Endothelial cell of umbilical vein (primary cell): ENCODE data around the gene PHF2. TPM values are rescaled to one million over a fixed set of nuclear protein-coding genes. Genes with fewer than 3 reads are reported as not detected.

Experiments
- BruUV-seq: library from RNA; stranded (reverse); fragments of 400-500 nt; replicated peaks from 2 replicates; lab custom pipeline; 2021; lab: Mats Ljungman, UMichigan
- CTCF ChIA-PET: fragments of 300-600, 350-600 bp; sonication (Branson Sonifier 250); formaldehyde crosslinking; loops from one replicate; lab custom pipeline; 2021; ENCODE audit warnings: antibody characterized with exemption, inconsistent platforms; lab: Charles Lee
- POLR2A ChIA-PET: fragments of 300-600, 350-600 bp; sonication (Branson Sonifier 250); formaldehyde crosslinking; loops from one replicate; lab custom pipeline; 2021; ENCODE audit warnings: antibody characterized with exemption, inconsistent platforms; lab: Charles Lee
- DNase-seq: peaks from one replicate; pipeline ENCODE4 v3.0.0-alpha.2; 2011; ENCODE audit warnings: low read depth, low spot score
- FAIRE-seq: peaks from 2 replicates; lab custom pipeline; 2011; peaks lifted over from hg19 to GRCh38; lab: Jason Lieb, UNC
- H2AFZ ChIP-seq: 2 replicates; pipeline ENCODE4 v1.6.0; 2012; ENCODE audit warnings: low read depth, low read length, control low read depth, inconsistent platforms
- H3K27ac ChIP-seq: 2 replicates; pipeline ENCODE4 v1.5.1; 2011; ENCODE audit warnings: low read depth, mild to moderate bottlenecking, control low read depth, low read length, moderate library complexity; ENCODE audit not compliant: insufficient read depth
- H3K27me3 ChIP-seq, 2 experiments: 2 replicates each; pipeline versions ENCODE4 v1.6.0 to v1.6.1; 2011; ENCODE audit warnings: low read length in 2 of 2, mixed read lengths in 1 of 2; ENCODE audit not compliant: control insufficient read depth in 2 of 2, insufficient read depth in 2 of 2
- H3K36me3 ChIP-seq, 2 experiments: 2 replicates in 1 of 2; 3 replicates in 1 of 2; pipeline ENCODE4 v1.5.1; 2011; ENCODE audit warnings: low read length in 2 of 2, mild to moderate bottlenecking in 1 of 2, moderate library complexity in 1 of 2; ENCODE audit not compliant: control insufficient read depth in 2 of 2, insufficient read depth in 2 of 2; ENCODE audit errors: extremely low read depth in 1 of 2
- H3K4me1 ChIP-seq: 3 replicates; pipeline ENCODE4 v1.5.1; 2011; ENCODE audit warnings: mild to moderate bottlenecking, low read length; ENCODE audit not compliant: control insufficient read depth, insufficient read depth; ENCODE audit errors: extremely low read depth
- H3K4me2 ChIP-seq: 2 replicates; pipeline ENCODE4 v1.6.1; 2011; ENCODE audit warnings: low read length, control low read depth, mixed read lengths; ENCODE audit not compliant: insufficient read depth
- H3K4me3 ChIP-seq, 3 experiments: fragments of 200-600 bp in 1 of 3; sonication (generic), shearing (Covaris generic) in 1 of 3; replicated peaks in 1 of 3; 2 replicates each; pipeline ENCODE4 v1.5.1; 2011 to 2016; ENCODE audit warnings: control low read depth in 3 of 3, low read length in 3 of 3, mild to moderate bottlenecking in 2 of 3, inconsistent platforms in 1 of 3, low read depth in 1 of 3, moderate library complexity in 1 of 3; ENCODE audit not compliant: insufficient read depth in 1 of 3
- H3K79me2 ChIP-seq: 2 replicates; pipeline ENCODE4 v1.6.0; 2012; ENCODE audit warnings: low read length, inconsistent platforms; ENCODE audit not compliant: control insufficient read depth, insufficient read depth
- H3K9ac ChIP-seq: replicated peaks from 2 replicates; pipeline ENCODE3; 2011; ENCODE audit warnings: low read length, control low read depth; ENCODE audit not compliant: insufficient read depth; ENCODE audit errors: extremely low read depth
- H3K9me1 ChIP-seq: replicated peaks from 3 replicates; pipeline ENCODE4 v1.6.0; 2011; ENCODE audit warnings: mild to moderate bottlenecking, low read length; ENCODE audit not compliant: control insufficient read depth, insufficient read depth; ENCODE audit errors: extremely low read depth
- H3K9me3 ChIP-seq: replicated peaks from 2 replicates; pipeline ENCODE4 v1.5.1; 2012; ENCODE audit warnings: low read length, inconsistent platforms; ENCODE audit not compliant: control insufficient read depth, insufficient read depth
- H4K20me1 ChIP-seq: replicated peaks from 2 replicates; pipeline ENCODE3; 2011; ENCODE audit warnings: mild to moderate bottlenecking, low read length; ENCODE audit not compliant: control insufficient read depth, insufficient read depth; ENCODE audit errors: extremely low read depth
- GATA2 ChIP-seq: IDR thresholded peaks from 2 replicates; pipeline ENCODE4 v1.7.0; 2011; ENCODE audit warnings: low read depth, mild to moderate bottlenecking, moderate library complexity, mixed read lengths, low read length; ENCODE audit not compliant: insufficient read length, insufficient read depth
- JUN ChIP-seq: IDR thresholded peaks from 2 replicates; pipeline ENCODE4 v1.6.1; 2011; ENCODE audit warnings: borderline replicate concordance, low read depth; ENCODE audit not compliant: insufficient read length, insufficient read depth
- POLR2AphosphoS5 ChIP-seq: IDR thresholded peaks from 2 replicates; pipeline ENCODE4 v1.6.1; 2012; ENCODE audit warnings: low read depth, mild to moderate bottlenecking, control low read depth, low read length, moderate library complexity; ENCODE audit not compliant: insufficient read depth
- dilution Hi-C: fragments of 300-500 bp; cut with MboI; formaldehyde crosslinking; loops from one replicate; pipeline ENCODE4 v1.15.0; 2019; ENCODE audit warnings: low sequenced_read_pairs; ENCODE audit not compliant: extremely low pct_ligation_motif_present
- intact Hi-C: fragments of 100-400 bp; cut with micrococcal nuclease; formaldehyde crosslinking; loops from one replicate; pipeline ENCODE4 v1.10.0; 2022
- polyA plus RNA-seq, 4 experiments: library from polyadenylated mRNA; depleted of rRNA in 3 of 4; stranded (reverse) in 3 of 4; unstranded in 1 of 4; fragments of >200 nt; gene quantifications; 2 replicates each; pipeline versions ENCODE4 v1.2.1 to v1.2.3, GENCODE V29; 2011 to 2012; ENCODE audit warnings: missing spikeins in 1 of 4
- total RNA-seq: library from RNA; stranded (reverse); gene quantifications from 2 replicates; pipeline ENCODE4 v1.2.3, GENCODE V29; 2021
- TF ChIP-seq, protein P1 (sequence below), 2 donors: IDR thresholded peaks; 1 replicate in 1 of 2; 2 replicates in 1 of 2; pipeline ENCODE4 v1.5.1; 2011; ENCODE audit warnings: low read length in 2 of 2, mild to moderate bottlenecking in 2 of 2, moderate library complexity in 2 of 2, control low read depth in 1 of 2, inconsistent platforms in 1 of 2, low read depth in 1 of 2; ENCODE audit not compliant: insufficient read depth in 1 of 2; ENCODE audit errors: extremely low read depth in 1 of 2

PHF2 gene
- total and polyA plus RNA-seq, 2 donors (not counting 3 experiments of a cell fraction or from before 2014, with no cell fraction given) = 9.8 to 22.5 TPM

DNA sequence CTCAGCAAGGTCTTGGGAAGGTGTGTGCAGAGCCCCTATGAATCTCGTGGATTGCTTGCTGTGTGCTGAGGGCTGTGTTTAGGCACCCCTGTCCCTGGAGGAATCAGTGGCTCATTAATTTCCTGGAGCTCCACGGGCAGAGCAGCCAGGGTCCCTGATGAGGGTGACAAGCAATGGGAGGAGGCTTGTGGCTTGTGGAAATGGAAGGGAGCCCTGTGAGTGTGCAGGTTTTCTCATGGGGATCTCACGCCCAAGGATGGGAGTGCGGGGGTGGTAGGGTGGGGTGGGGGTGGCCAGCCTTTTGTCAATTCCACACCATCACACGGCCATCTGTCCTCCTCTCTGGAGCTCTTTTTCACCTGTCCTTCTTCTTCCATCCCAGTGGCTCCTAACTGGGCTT is 25.3 kb downstream of the PHF2 start:
- no peaks in the 10 kb centered on the region for H3K9me3 ChIP-seq
- no peaks in the 10 kb centered on the region for H4K20me1 ChIP-seq
- dilution Hi-C loops = no loop called here
- H3K4me3 ChIP-seq = no peak overlapping the region
- H3K4me1 ChIP-seq = no peaks in the 10 kb centered on the region
- H3K79me2 ChIP-seq = peaks cover 16% of the 10 kb centered on the region
- CTCF ChIA-PET = no interaction called here
- no peaks in the 10 kb centered on the region for H3K9me1 ChIP-seq
- DNase-seq (no peak), FAIRE-seq (no peak)
- H3K27ac ChIP-seq = no peak overlapping the region
- H3K36me3 ChIP-seq = no peaks in the 10 kb centered on the region
- no peak overlapping the region for H3K4me2 ChIP-seq
- POLR2A ChIA-PET = no interaction called here
- no peaks in the 10 kb centered on the region for H3K27me3 ChIP-seq
- H3K9ac ChIP-seq = no peak overlapping the region
- no peak overlapping the region for H2AFZ ChIP-seq
- BruUV-seq = no TSS peak
- intact Hi-C loops = no loop called here
- TF ChIP-seq GATA2 = no peak

- no peaks in the 10 kb centered on the region for H3K27me3 ChIP-seq
- no peak for FAIRE-seq
- no peaks in the 10 kb centered on the region for H4K20me1 ChIP-seq
- CTCF ChIA-PET = no interaction called here
- dilution Hi-C loops = no loop called here
- H3K36me3 ChIP-seq = no peaks in the 10 kb centered on the region
- H3K27ac ChIP-seq = no peak overlapping the region
- no peak for TF ChIP-seq GATA2
- TF ChIP-seq JUN = no peak
- TF ChIP-seq, protein P1, sequence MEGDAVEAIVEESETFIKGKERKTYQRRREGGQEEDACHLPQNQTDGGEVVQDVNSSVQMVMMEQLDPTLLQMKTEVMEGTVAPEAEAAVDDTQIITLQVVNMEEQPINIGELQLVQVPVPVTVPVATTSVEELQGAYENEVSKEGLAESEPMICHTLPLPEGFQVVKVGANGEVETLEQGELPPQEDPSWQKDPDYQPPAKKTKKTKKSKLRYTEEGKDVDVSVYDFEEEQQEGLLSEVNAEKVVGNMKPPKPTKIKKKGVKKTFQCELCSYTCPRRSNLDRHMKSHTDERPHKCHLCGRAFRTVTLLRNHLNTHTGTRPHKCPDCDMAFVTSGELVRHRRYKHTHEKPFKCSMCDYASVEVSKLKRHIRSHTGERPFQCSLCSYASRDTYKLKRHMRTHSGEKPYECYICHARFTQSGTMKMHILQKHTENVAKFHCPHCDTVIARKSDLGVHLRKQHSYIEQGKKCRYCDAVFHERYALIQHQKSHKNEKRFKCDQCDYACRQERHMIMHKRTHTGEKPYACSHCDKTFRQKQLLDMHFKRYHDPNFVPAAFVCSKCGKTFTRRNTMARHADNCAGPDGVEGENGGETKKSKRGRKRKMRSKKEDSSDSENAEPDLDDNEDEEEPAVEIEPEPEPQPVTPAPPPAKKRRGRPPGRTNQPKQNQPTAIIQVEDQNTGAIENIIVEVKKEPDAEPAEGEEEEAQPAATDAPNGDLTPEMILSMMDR (IDR thresholded peaks at IDR 0.05; ENCODE audit: extremely low read depth in 1 of 2, insufficient read depth in 1 of 2, low read depth in 1 of 2, low read length in 2 of 2) = no peak
- no peak for TF ChIP-seq POLR2AphosphoS5
- POLR2A ChIA-PET = no interaction called here
- intact Hi-C loops = no loop called here
- peaks cover 19% of the 10 kb centered on the region for H3K79me2 ChIP-seq
- H3K9me1 ChIP-seq = no peaks in the 10 kb centered on the region
- H3K4me1 ChIP-seq = no peaks in the 10 kb centered on the region
- no peaks in the 10 kb centered on the region for H3K9me3 ChIP-seq
- H3K4me3 ChIP-seq = no peak overlapping the region
- no peak overlapping the region for H3K9ac ChIP-seq
- BruUV-seq = no TSS peak
- H2AFZ ChIP-seq = no peak overlapping the region
- DNase-seq = no peak
- no peak overlapping the region for H3K4me2 ChIP-seq
Measured at GRCh38 chr9:93603011-93603410, 26.6 kb downstream of the PHF2 start.
